RCC 7860 (cell line): ENCODE measurements around the gene TARBP2.
A peak's percentile ranks its signal among the peaks of the same experiment; 100 is the strongest.

Experiments used
- DNase-seq: peaks from one replicate; pipeline ENCODE4 v3.0.0-alpha.2; 2015; ENCODE audit warnings: low spot score
- FAIRE-seq: peaks from 2 replicates; lab custom pipeline; 2012; peaks lifted over from hg19 to GRCh38; lab: Jason Lieb, UNC

The TARBP2 gene

GRCh38 chr12:53493610-53494391 is 7.3 kb upstream of the TARBP2 start:
- DNase-seq (no peak), FAIRE-seq (no peak)

- no peak for DNase-seq
These were observed 5.0 kb upstream of the TARBP2 start for GRCh38 chr12:53495903-53496751.

GRCh38 chr12:53496752-53497032 is 4.4 kb upstream of the TARBP2 start:
- DNase-seq (no peak), FAIRE-seq (no peak)

More at GRCh38 chr12:53495903-53496751, 5.0 kb upstream of the TARBP2 start:
- FAIRE-seq: no peak

- FAIRE-seq: no peak
- DNase-seq: no peak
These were observed 3.6 kb upstream of the TARBP2 start for GRCh38 chr12:53497461-53497860.

GRCh38 chr12:53498235-53498630 is 2.9 kb upstream of the TARBP2 start:
- no peak for DNase-seq
- no peak for FAIRE-seq

GRCh38 chr12:53499266-53500141 is 1.6 kb upstream of the TARBP2 start, which contains the start of gene MAP3K12:
Gene MAP3K12 (minus strand): TSS chr12:53499458. CDS start chr12:53487391, 12,067 bp downstream.
- FAIRE-seq: no peak
- no peak for DNase-seq

GRCh38 chr12:53500142-53500775 is 824 bp upstream of the TARBP2 start:
- no peak for DNase-seq

GRCh38 chr12:53501615-53502181 is 615 bp downstream of the TARBP2 start:
- FAIRE-seq (no peak), DNase-seq (no peak)

More at GRCh38 chr12:53500142-53500775, 824 bp upstream of the TARBP2 start:
- no peak for FAIRE-seq

- FAIRE-seq (no peak), DNase-seq (no peak)
These were observed 1.2 kb downstream of the TARBP2 start for GRCh38 chr12:53502331-53502730.

GRCh38 chr12:53502983-53503728 is 2.1 kb downstream of the TARBP2 start:
- no peak for DNase-seq
- FAIRE-seq: no peak

- DNase-seq: no peak
- no peak for FAIRE-seq
These were observed 3.2 kb downstream of the TARBP2 start for GRCh38 chr12:53504004-53504920.

- peak; percentile 23 for DNase-seq
- no peak for FAIRE-seq
These were observed 4.0 kb downstream of the TARBP2 start for GRCh38 chr12:53505086-53505485.

- DNase-seq: no peak
- no peak for FAIRE-seq
These were observed 4.7 kb downstream of the TARBP2 start for GRCh38 chr12:53505555-53506449.

GRCh38 chr12:53506450-53506785 is 5.3 kb downstream of the TARBP2 start:
- FAIRE-seq (no peak), DNase-seq (no peak)

GRCh38 chr12:53506881-53507602 is 6.0 kb downstream of the TARBP2 start, which contains the start of gene NPFF:
Gene NPFF (minus strand): TSS chr12:53507484. CDS start chr12:53507474, 10 bp downstream.
- DNase-seq (no peak), FAIRE-seq (no peak)

GRCh38 chr12:53507603-53507885 is 6.5 kb downstream of the TARBP2 start:
- FAIRE-seq (no peak), DNase-seq (no peak)

- DNase-seq (peak; percentile 66), FAIRE-seq (no peak)
These were observed 7.6 kb downstream of the TARBP2 start for GRCh38 chr12:53508534-53509170.
